GM19463 (cell line): ENCODE results near the gene REEP3.

Source experiments
- ATAC-seq: cut with Tn5 transposase; IDR thresholded peaks from one replicate; pipeline ENCODE4 v1.9.1; 2021; ENCODE audit warnings: mild to moderate bottlenecking, moderate library complexity; ENCODE audit not compliant: unreplicated experiment

Gene REEP3

GRCh38 chr10:63505562-63505961, 15.6 kb upstream of the REEP3 start:
- no peak for ATAC-seq

GRCh38 chr10:63506554-63506953, 14.6 kb upstream of the REEP3 start:
- no peak for ATAC-seq

GRCh38 chr10:63515002-63515763, 6.0 kb upstream of the REEP3 start:
- ATAC-seq: no peak

GRCh38 chr10:63516207-63516606, 5.0 kb upstream of the REEP3 start:
- ATAC-seq: no peak

- ATAC-seq: no peak
Measured at GRCh38 chr10:63518690-63519288, 2.4 kb upstream of the REEP3 start.

GRCh38 chr10:63521416-63522276, 445 bp downstream of the REEP3 start:
- ATAC-seq: peak; percentile 66

GRCh38 chr10:63522277-63522687, 1.1 kb downstream of the REEP3 start:
- ATAC-seq: no peak

GRCh38 chr10:63522995-63523394, 1.8 kb downstream of the REEP3 start:
- ATAC-seq: no peak

- ATAC-seq: no peak
Measured at GRCh38 chr10:63525021-63525420, 3.8 kb downstream of the REEP3 start.

GRCh38 chr10:63527401-63527800, 6.2 kb downstream of the REEP3 start:
- ATAC-seq: no peak

- ATAC-seq: no peak
Measured at GRCh38 chr10:63528084-63528744, 7.0 kb downstream of the REEP3 start.

- ATAC-seq: no peak
Measured at GRCh38 chr10:63530409-63530808, 9.2 kb downstream of the REEP3 start.

- no peak for ATAC-seq
Measured at GRCh38 chr10:63534723-63535122, 13.5 kb downstream of the REEP3 start.

GRCh38 chr10:63536698-63537097, 15.5 kb downstream of the REEP3 start:
- no peak for ATAC-seq

- no peak for ATAC-seq
Measured at GRCh38 chr10:63537536-63537935, 16.3 kb downstream of the REEP3 start.

GRCh38 chr10:63539377-63539776, 18.2 kb downstream of the REEP3 start:
- no peak for ATAC-seq

GRCh38 chr10:63539994-63540393, 18.8 kb downstream of the REEP3 start:
- ATAC-seq: no peak

GRCh38 chr10:63542835-63543575, 21.8 kb downstream of the REEP3 start:
- ATAC-seq: no peak

GRCh38 chr10:63543576-63543962, 22.4 kb downstream of the REEP3 start:
- ATAC-seq: no peak

- ATAC-seq: no peak
Measured at GRCh38 chr10:63544418-63544817, 23.2 kb downstream of the REEP3 start.
